ENCODE results near the gene SBK2.

DNA sequence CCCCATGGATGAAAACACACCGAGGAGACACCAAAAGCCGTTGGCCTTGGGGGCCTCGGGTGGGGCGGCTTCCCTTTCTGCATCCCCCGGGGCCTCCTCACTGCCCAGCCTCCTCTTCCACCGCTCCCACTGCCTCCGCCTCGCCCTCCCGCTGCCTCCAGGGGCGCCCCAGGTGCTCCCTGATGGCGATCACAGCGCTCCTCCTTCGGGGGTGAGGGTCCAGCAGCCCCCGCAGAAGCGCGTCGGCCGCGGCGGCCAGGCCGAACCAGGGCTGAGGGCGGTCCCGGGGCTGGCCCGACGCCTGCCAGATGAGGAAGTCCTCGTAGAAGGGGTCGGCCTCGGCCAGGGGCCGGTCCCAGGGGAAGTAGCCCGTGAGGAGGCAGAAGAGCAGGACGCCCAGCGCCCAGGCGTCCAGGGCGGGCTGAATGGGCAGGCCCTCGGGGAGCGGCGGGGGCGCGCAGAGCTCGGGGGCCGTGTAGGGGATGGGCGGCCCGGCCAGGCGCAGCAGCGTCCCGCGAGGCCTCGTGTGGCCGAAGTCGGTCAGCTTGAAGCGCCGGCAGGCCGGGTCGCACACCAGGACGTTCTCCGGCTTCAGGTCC, 7.2 kb downstream of the SBK2 start:
- TF ChIP-seq, protein P1, sequence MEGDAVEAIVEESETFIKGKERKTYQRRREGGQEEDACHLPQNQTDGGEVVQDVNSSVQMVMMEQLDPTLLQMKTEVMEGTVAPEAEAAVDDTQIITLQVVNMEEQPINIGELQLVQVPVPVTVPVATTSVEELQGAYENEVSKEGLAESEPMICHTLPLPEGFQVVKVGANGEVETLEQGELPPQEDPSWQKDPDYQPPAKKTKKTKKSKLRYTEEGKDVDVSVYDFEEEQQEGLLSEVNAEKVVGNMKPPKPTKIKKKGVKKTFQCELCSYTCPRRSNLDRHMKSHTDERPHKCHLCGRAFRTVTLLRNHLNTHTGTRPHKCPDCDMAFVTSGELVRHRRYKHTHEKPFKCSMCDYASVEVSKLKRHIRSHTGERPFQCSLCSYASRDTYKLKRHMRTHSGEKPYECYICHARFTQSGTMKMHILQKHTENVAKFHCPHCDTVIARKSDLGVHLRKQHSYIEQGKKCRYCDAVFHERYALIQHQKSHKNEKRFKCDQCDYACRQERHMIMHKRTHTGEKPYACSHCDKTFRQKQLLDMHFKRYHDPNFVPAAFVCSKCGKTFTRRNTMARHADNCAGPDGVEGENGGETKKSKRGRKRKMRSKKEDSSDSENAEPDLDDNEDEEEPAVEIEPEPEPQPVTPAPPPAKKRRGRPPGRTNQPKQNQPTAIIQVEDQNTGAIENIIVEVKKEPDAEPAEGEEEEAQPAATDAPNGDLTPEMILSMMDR (IDR thresholded peaks at IDR 0.05; ENCODE audit: insufficient read depth, low read length, poor library complexity, severe bottlenecking) = no peak
- TF ChIP-seq EZH2phosphoT487 (conservative IDR thresholded peaks at IDR 0.05; ENCODE audit: low read length) = no peak
